GM21390 (cell line): ENCODE results near the gene MXD1.

ENCODE experiments used
- ATAC-seq: cut with Tn5 transposase; IDR thresholded peaks from one replicate; pipeline ENCODE4 v1.9.1; 2021; ENCODE audit not compliant: unreplicated experiment

The MXD1 gene

GRCh38 chr2:69975853-69976462 is 61.0 kb downstream of the MXD1 start:
- ATAC-seq = no peak

GRCh38 chr2:69977186-69977585 is 62.3 kb downstream of the MXD1 start:
- no peak for ATAC-seq

GRCh38 chr2:69977906-69978482 is 63.1 kb downstream of the MXD1 start:
- no peak for ATAC-seq

- ATAC-seq = no peak
Observed at GRCh38 chr2:69979902-69980807, 65.2 kb downstream of the MXD1 start.

GRCh38 chr2:69983392-69983966 is 68.6 kb downstream of the MXD1 start:
- ATAC-seq = no peak

GRCh38 chr2:69985216-69985615 is 70.3 kb downstream of the MXD1 start:
- ATAC-seq = no peak

- ATAC-seq = no peak
Observed at GRCh38 chr2:69985688-69986087, 70.8 kb downstream of the MXD1 start.

GRCh38 chr2:69986691-69987090 is 71.8 kb downstream of the MXD1 start:
- ATAC-seq = no peak

GRCh38 chr2:69988086-69988635 is 73.3 kb downstream of the MXD1 start:
- no peak for ATAC-seq

- ATAC-seq = no peak
Observed at GRCh38 chr2:69989009-69989408, 74.1 kb downstream of the MXD1 start.

- no peak for ATAC-seq
Observed at GRCh38 chr2:69989441-69990105, 74.7 kb downstream of the MXD1 start.
